Measurements from ENCODE around the gene DPM3. TPM values are rescaled to one million over a fixed set of nuclear protein-coding genes. Genes with fewer than 3 reads are reported as not detected.
A peak's percentile ranks its signal among the peaks of the same experiment; 100 is the strongest.

DPM3 gene
- total and polyA plus RNA-seq, 2 of the 13 experiments (the other 11 are each of a cell fraction or from before 2014, with no cell fraction given) = 23.2 to 53.4 TPM

DNA sequence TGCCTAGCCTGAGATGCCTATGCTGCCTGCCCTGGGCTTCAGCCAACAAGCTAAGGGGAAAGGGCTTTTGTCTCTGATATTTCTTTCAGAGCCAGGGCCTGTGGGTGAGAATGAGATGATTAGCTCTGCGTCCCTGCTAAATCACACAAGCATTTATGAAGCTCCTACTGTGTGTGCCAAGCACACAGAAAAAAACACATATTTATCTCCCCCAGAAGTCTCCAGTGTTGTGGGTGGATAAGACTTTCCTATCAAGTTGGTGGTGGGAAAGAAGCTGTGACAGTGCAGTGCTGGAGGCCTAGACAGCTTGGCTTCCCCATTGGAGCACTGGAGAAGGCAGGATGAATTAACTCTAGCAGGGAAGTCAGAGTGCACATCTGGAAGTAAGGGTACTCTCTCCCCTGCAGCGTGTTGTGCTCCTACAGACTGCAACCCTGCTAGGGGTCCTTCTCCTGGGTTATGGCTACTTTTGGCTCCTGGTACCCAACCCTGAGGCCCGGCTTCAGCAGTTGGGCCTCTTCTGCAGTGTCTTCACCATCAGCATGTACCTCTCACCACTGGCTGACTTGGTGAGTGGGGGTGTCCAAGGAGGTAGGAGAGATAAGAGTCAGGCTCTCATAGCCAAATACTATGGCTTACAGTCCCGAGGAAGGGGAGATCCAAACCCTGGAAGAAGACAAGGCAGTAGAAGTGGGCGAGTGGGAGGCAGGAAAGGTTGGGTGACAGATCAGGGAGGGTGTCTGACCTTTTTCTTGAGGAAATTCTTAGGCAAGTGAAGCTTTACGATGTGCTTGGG lies 3.0 kb downstream of the DPM3 start:
- WGBS (ENCODE audit: low lambda C conversion rate) = 95% methylated on average over 5 of the region's 6 CpGs
- FAIRE-seq (no peak), DNase-seq (ENCODE audit: low spot score) (no peak), ATAC-seq (no peak)
- peak overlapping the region; percentile 51 for H3K27ac ChIP-seq (ENCODE audit: extremely low read length, insufficient read depth, low read length)
- peak overlapping the region; percentile 21 to 66 (median 38); a peak in 4 of 6 replicates for H3K4me3 ChIP-seq (replicated peaks in 1 of 3; ENCODE audit: insufficient read depth in 1 of 3, low read depth in 2 of 3, low read length in 3 of 3)
- no peaks in the 10 kb centered on the region; a peak in 1 of 5 replicates for H3K27me3 ChIP-seq (ENCODE audit: control insufficient read depth in 1 of 2, insufficient read depth in 2 of 2, low read length in 2 of 2)
- H3K79me2 ChIP-seq (ENCODE audit: insufficient read depth, low read length) = peaks cover 39% of the 10 kb centered on the region
- ChIA-PET POLR2A (interaction anchor here (1.0 to 7.4 kb wide), 5 partner anchors 8 to 114 kb away, joined by 3 to 144 read pairs (median 5); partner anchors contain the start of gene EFNA1), CTCF (ENCODE audit: low intra/inter-chr PET ratio, low total read pairs) (no interaction called here)
- no peak overlapping the region for H2AFZ ChIP-seq (ENCODE audit: low read length)
- no peaks in the 10 kb centered on the region for H3K9me3 ChIP-seq (ENCODE audit: low read length)
- intact Hi-C loops (cut with micrococcal nuclease; ENCODE audit: unreplicated experiment) = no loop called here
- peaks cover 11 to 30% of the 10 kb centered on the region in 2 experiments for H3K36me3 ChIP-seq (replicated peaks in 1 of 2; ENCODE audit: control insufficient read depth in 1 of 2, insufficient read depth in 2 of 2, low read length in 2 of 2)
- peak overlapping the region; percentile 89 for H3K4me2 ChIP-seq (ENCODE audit: low read depth, low read length)
- H3K4me1 ChIP-seq (ENCODE audit: insufficient read depth, low read length) = peaks cover 71% of the 10 kb centered on the region
- H3K9ac ChIP-seq (ENCODE audit: insufficient read depth, low read depth, low read length) = peak overlapping the region; percentile 53; the same call in 1 of the 2 replicates
- in situ Hi-C loops (cut with HindIII; ENCODE audit: extremely low pct_ligation_motif_present, low pct_unique_long_range_greater_than_20kb) = no loop called here
- no TSS peak for BruUV-seq (replicated peaks)
- H4K20me1 ChIP-seq (ENCODE audit: insufficient read depth, low read length) = peaks cover 30% of the 10 kb centered on the region
- TF ChIP-seq HDAC6 (IDR thresholded peaks at IDR 0.05; ENCODE audit: low read depth, low read length) (no peak), AKAP8 (CRISPR knock-in tag; IDR thresholded peaks at IDR 0.05) (peak; percentile 8; the same call in 1 of the 2 replicates), IRF2 (CRISPR knock-in tag; IDR thresholded peaks at IDR 0.05) (no peak), NPAS2 (CRISPR knock-in tag; IDR thresholded peaks at IDR 0.05; ENCODE audit: borderline replicate concordance) (no peak), POLR2G (IDR thresholded peaks at IDR 0.05; ENCODE audit: low read depth, low read length) (peak; percentile 16; the same call in 1 of the 2 replicates), PAWR (CRISPR knock-in tag; IDR thresholded peaks at IDR 0.05; ENCODE audit: borderline replicate concordance) (no peak), TAF1 (CRISPR knock-in tag; IDR thresholded peaks at IDR 0.05) (no peak), GABPB1 (CRISPR knock-in tag; IDR thresholded peaks at IDR 0.05) (no peak), CHCHD3 (CRISPR knock-in tag; IDR thresholded peaks at IDR 0.05) (no peak), ZMYM4 (CRISPR knock-in tag; IDR thresholded peaks at IDR 0.05) (no peak)
- TF ChIP-seq, protein P1, sequence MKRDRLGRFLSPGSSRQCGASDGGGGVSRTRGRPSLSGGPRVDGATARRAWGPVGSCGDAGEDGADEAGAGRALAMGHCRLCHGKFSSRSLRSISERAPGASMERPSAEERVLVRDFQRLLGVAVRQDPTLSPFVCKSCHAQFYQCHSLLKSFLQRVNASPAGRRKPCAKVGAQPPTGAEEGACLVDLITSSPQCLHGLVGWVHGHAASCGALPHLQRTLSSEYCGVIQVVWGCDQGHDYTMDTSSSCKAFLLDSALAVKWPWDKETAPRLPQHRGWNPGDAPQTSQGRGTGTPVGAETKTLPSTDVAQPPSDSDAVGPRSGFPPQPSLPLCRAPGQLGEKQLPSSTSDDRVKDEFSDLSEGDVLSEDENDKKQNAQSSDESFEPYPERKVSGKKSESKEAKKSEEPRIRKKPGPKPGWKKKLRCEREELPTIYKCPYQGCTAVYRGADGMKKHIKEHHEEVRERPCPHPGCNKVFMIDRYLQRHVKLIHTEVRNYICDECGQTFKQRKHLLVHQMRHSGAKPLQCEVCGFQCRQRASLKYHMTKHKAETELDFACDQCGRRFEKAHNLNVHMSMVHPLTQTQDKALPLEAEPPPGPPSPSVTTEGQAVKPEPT (CRISPR knock-in tag; IDR thresholded peaks at IDR 0.05; ENCODE audit: low read depth) = no peak
- TF ChIP-seq, protein P2, sequence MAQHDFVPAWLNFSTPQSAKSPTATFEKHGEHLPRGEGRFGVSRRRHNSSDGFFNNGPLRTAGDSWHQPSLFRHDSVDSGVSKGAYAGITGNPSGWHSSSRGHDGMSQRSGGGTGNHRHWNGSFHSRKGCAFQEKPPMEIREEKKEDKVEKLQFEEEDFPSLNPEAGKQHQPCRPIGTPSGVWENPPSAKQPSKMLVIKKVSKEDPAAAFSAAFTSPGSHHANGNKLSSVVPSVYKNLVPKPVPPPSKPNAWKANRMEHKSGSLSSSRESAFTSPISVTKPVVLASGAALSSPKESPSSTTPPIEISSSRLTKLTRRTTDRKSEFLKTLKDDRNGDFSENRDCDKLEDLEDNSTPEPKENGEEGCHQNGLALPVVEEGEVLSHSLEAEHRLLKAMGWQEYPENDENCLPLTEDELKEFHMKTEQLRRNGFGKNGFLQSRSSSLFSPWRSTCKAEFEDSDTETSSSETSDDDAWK (CRISPR knock-in tag; IDR thresholded peaks at IDR 0.05) = no peak
- TF ChIP-seq, protein P3, sequence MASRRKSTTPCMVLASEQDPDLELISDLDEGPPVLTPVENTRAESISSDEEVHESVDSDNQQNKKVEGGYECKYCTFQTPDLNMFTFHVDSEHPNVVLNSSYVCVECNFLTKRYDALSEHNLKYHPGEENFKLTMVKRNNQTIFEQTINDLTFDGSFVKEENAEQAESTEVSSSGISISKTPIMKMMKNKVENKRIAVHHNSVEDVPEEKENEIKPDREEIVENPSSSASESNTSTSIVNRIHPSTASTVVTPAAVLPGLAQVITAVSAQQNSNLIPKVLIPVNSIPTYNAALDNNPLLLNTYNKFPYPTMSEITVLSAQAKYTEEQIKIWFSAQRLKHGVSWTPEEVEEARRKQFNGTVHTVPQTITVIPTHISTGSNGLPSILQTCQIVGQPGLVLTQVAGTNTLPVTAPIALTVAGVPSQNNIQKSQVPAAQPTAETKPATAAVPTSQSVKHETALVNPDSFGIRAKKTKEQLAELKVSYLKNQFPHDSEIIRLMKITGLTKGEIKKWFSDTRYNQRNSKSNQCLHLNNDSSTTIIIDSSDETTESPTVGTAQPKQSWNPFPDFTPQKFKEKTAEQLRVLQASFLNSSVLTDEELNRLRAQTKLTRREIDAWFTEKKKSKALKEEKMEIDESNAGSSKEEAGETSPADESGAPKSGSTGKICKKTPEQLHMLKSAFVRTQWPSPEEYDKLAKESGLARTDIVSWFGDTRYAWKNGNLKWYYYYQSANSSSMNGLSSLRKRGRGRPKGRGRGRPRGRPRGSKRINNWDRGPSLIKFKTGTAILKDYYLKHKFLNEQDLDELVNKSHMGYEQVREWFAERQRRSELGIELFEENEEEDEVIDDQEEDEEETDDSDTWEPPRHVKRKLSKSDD (CRISPR knock-in tag; IDR thresholded peaks at IDR 0.05; ENCODE audit: low read depth) = 0 out of 2 replicates have a peak, but pooled peaks have one; percentile 21
- TF ChIP-seq, protein P4, sequence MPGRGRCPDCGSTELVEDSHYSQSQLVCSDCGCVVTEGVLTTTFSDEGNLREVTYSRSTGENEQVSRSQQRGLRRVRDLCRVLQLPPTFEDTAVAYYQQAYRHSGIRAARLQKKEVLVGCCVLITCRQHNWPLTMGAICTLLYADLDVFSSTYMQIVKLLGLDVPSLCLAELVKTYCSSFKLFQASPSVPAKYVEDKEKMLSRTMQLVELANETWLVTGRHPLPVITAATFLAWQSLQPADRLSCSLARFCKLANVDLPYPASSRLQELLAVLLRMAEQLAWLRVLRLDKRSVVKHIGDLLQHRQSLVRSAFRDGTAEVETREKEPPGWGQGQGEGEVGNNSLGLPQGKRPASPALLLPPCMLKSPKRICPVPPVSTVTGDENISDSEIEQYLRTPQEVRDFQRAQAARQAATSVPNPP (CRISPR knock-in tag; IDR thresholded peaks at IDR 0.05) = no peak
- TF ChIP-seq, protein P5, sequence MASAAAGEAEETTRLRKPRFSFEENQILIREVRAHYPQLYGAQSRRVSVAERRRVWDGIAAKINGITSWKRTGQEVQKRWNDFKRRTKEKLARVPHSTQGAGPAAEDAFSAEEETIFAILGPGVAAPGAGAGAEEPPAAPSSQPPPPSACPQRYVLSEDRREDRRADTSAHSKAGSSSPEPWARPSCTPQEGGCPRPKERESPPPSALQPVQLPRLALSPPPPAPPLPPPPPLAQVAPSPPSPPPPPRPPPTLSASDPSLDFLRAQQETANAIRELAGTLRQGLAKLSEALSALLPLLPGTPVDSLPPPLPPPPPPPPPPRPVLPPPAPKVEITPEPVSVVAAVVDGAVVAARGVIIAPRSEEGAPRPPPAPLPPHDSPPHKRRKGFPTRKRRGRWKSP (CRISPR knock-in tag; IDR thresholded peaks at IDR 0.05) = no peak
